Endothelial cell of umbilical vein (primary cell): Measurements from ENCODE around the gene ARHGAP10. TPM values are rescaled to one million over a fixed set of nuclear protein-coding genes. Genes with fewer than 3 reads are reported as not detected.

Experiments used
- BruUV-seq: library from RNA; stranded (reverse); fragments of 400-500 nt; replicated peaks from 2 replicates; lab custom pipeline; 2021; lab: Mats Ljungman, UMichigan
- CTCF ChIA-PET: fragments of 300-600, 350-600 bp; sonication (Branson Sonifier 250); formaldehyde crosslinking; loops from one replicate; lab custom pipeline; 2021; ENCODE audit warnings: antibody characterized with exemption, inconsistent platforms; lab: Charles Lee
- POLR2A ChIA-PET: fragments of 300-600, 350-600 bp; sonication (Branson Sonifier 250); formaldehyde crosslinking; loops from one replicate; lab custom pipeline; 2021; ENCODE audit warnings: antibody characterized with exemption, inconsistent platforms; lab: Charles Lee
- DNase-seq: peaks from one replicate; pipeline ENCODE4 v3.0.0-alpha.2; 2011; ENCODE audit warnings: low read depth, low spot score
- FAIRE-seq: peaks from 2 replicates; lab custom pipeline; 2011; peaks lifted over from hg19 to GRCh38; lab: Jason Lieb, UNC
- H2AFZ ChIP-seq: 2 replicates; pipeline ENCODE4 v1.6.0; 2012; ENCODE audit warnings: low read depth, low read length, control low read depth, inconsistent platforms
- H3K27ac ChIP-seq: 2 replicates; pipeline ENCODE4 v1.5.1; 2011; ENCODE audit warnings: low read depth, mild to moderate bottlenecking, control low read depth, low read length, moderate library complexity; ENCODE audit not compliant: insufficient read depth
- H3K27me3 ChIP-seq, 2 experiments: 2 replicates each; pipeline versions ENCODE4 v1.6.0 to v1.6.1; 2011; ENCODE audit warnings: low read length in 2 of 2, mixed read lengths in 1 of 2; ENCODE audit not compliant: control insufficient read depth in 2 of 2, insufficient read depth in 2 of 2
- H3K36me3 ChIP-seq, 2 experiments: 2 replicates in 1 of 2; 3 replicates in 1 of 2; pipeline ENCODE4 v1.5.1; 2011; ENCODE audit warnings: low read length in 2 of 2, mild to moderate bottlenecking in 1 of 2, moderate library complexity in 1 of 2; ENCODE audit not compliant: control insufficient read depth in 2 of 2, insufficient read depth in 2 of 2; ENCODE audit errors: extremely low read depth in 1 of 2
- H3K4me1 ChIP-seq: 3 replicates; pipeline ENCODE4 v1.5.1; 2011; ENCODE audit warnings: mild to moderate bottlenecking, low read length; ENCODE audit not compliant: control insufficient read depth, insufficient read depth; ENCODE audit errors: extremely low read depth
- H3K4me2 ChIP-seq: 2 replicates; pipeline ENCODE4 v1.6.1; 2011; ENCODE audit warnings: low read length, control low read depth, mixed read lengths; ENCODE audit not compliant: insufficient read depth
- H3K4me3 ChIP-seq, 3 experiments: fragments of 200-600 bp in 1 of 3; sonication (generic), shearing (Covaris generic) in 1 of 3; replicated peaks in 1 of 3; 2 replicates each; pipeline ENCODE4 v1.5.1; 2011 to 2016; ENCODE audit warnings: control low read depth in 3 of 3, low read length in 3 of 3, mild to moderate bottlenecking in 2 of 3, inconsistent platforms in 1 of 3, low read depth in 1 of 3, moderate library complexity in 1 of 3; ENCODE audit not compliant: insufficient read depth in 1 of 3
- H3K79me2 ChIP-seq: 2 replicates; pipeline ENCODE4 v1.6.0; 2012; ENCODE audit warnings: low read length, inconsistent platforms; ENCODE audit not compliant: control insufficient read depth, insufficient read depth
- H3K9ac ChIP-seq: replicated peaks from 2 replicates; pipeline ENCODE3; 2011; ENCODE audit warnings: low read length, control low read depth; ENCODE audit not compliant: insufficient read depth; ENCODE audit errors: extremely low read depth
- H3K9me1 ChIP-seq: replicated peaks from 3 replicates; pipeline ENCODE4 v1.6.0; 2011; ENCODE audit warnings: mild to moderate bottlenecking, low read length; ENCODE audit not compliant: control insufficient read depth, insufficient read depth; ENCODE audit errors: extremely low read depth
- H3K9me3 ChIP-seq: replicated peaks from 2 replicates; pipeline ENCODE4 v1.5.1; 2012; ENCODE audit warnings: low read length, inconsistent platforms; ENCODE audit not compliant: control insufficient read depth, insufficient read depth
- H4K20me1 ChIP-seq: replicated peaks from 2 replicates; pipeline ENCODE3; 2011; ENCODE audit warnings: mild to moderate bottlenecking, low read length; ENCODE audit not compliant: control insufficient read depth, insufficient read depth; ENCODE audit errors: extremely low read depth
- EZH2 ChIP-seq: IDR thresholded peaks from 2 replicates; pipeline ENCODE4 v1.6.1; 2012; ENCODE audit warnings: borderline replicate concordance, low read depth, mild to moderate bottlenecking, moderate library complexity, low read length, inconsistent platforms; ENCODE audit not compliant: severe bottlenecking
- GATA2 ChIP-seq: IDR thresholded peaks from 2 replicates; pipeline ENCODE4 v1.7.0; 2011; ENCODE audit warnings: low read depth, mild to moderate bottlenecking, moderate library complexity, mixed read lengths, low read length; ENCODE audit not compliant: insufficient read length, insufficient read depth
- JUN ChIP-seq: IDR thresholded peaks from 2 replicates; pipeline ENCODE4 v1.6.1; 2011; ENCODE audit warnings: borderline replicate concordance, low read depth; ENCODE audit not compliant: insufficient read length, insufficient read depth
- MYC ChIP-seq: IDR thresholded peaks from one replicate; pipeline ENCODE4 v1.6.1; 2011; ENCODE audit warnings: mild to moderate bottlenecking, low read depth, low read length
- dilution Hi-C: fragments of 300-500 bp; cut with MboI; formaldehyde crosslinking; loops from one replicate; pipeline ENCODE4 v1.15.0; 2019; ENCODE audit warnings: low sequenced_read_pairs; ENCODE audit not compliant: extremely low pct_ligation_motif_present
- intact Hi-C: fragments of 100-400 bp; cut with micrococcal nuclease; formaldehyde crosslinking; loops from one replicate; pipeline ENCODE4 v1.10.0; 2022
- polyA plus RNA-seq, 4 experiments: library from polyadenylated mRNA; depleted of rRNA in 3 of 4; stranded (reverse) in 3 of 4; unstranded in 1 of 4; fragments of >200 nt; gene quantifications; 2 replicates each; pipeline versions ENCODE4 v1.2.1 to v1.2.3, GENCODE V29; 2011 to 2012; ENCODE audit warnings: missing spikeins in 1 of 4
- total RNA-seq: library from RNA; stranded (reverse); gene quantifications from 2 replicates; pipeline ENCODE4 v1.2.3, GENCODE V29; 2021

The ARHGAP10 gene
- total and polyA plus RNA-seq, 2 donors (not counting 3 experiments of a cell fraction or from before 2014, with no cell fraction given), result 20.4 to 36.7 TPM

DNA sequence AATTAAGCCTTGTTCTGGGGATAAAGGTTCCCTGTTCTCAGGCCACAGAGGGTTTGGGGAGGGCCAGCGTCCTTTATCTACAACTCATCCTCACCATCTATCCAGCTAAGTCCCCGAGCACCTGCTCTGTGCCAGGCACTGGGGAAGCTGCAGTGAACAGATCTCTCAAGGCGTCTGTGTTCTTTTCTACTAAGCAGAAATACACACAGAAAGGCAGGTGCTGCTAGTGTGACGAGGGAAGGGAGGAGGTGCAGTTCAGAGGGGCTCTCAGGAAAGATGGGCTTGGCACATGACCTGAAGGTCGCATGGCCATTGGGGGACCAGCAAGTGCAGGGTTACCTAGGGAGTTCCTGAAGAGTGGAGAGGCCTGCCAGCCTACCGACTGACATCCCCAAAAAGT lies 358.1 kb downstream of the ARHGAP10 start:
- TF ChIP-seq MYC, result no peak
- TF ChIP-seq EZH2, result no peak
- no peak for TF ChIP-seq GATA2
- no peak for TF ChIP-seq JUN
- Histone ChIP-seq H3K9ac (no peak overlapping the region), H3K9me1 (no peaks in the 10 kb centered on the region), H3K36me3 (no peaks in the 10 kb centered on the region), H3K4me2 (no peak overlapping the region), H3K79me2 (no peaks in the 10 kb centered on the region), H3K4me3 (no peak overlapping the region), H2AFZ (no peak overlapping the region), H3K9me3 (no peaks in the 10 kb centered on the region), H3K4me1 (no peaks in the 10 kb centered on the region), H3K27me3 (no peaks in the 10 kb centered on the region), H4K20me1 (no peaks in the 10 kb centered on the region), H3K27ac (no peak overlapping the region)
- POLR2A ChIA-PET, result no interaction called here
- dilution Hi-C loops (no loop called here), intact Hi-C loops (no loop called here)
- CTCF ChIA-PET, result no interaction called here
- BruUV-seq, result no TSS peak
- no peak for DNase-seq
- no peak for FAIRE-seq

DNA sequence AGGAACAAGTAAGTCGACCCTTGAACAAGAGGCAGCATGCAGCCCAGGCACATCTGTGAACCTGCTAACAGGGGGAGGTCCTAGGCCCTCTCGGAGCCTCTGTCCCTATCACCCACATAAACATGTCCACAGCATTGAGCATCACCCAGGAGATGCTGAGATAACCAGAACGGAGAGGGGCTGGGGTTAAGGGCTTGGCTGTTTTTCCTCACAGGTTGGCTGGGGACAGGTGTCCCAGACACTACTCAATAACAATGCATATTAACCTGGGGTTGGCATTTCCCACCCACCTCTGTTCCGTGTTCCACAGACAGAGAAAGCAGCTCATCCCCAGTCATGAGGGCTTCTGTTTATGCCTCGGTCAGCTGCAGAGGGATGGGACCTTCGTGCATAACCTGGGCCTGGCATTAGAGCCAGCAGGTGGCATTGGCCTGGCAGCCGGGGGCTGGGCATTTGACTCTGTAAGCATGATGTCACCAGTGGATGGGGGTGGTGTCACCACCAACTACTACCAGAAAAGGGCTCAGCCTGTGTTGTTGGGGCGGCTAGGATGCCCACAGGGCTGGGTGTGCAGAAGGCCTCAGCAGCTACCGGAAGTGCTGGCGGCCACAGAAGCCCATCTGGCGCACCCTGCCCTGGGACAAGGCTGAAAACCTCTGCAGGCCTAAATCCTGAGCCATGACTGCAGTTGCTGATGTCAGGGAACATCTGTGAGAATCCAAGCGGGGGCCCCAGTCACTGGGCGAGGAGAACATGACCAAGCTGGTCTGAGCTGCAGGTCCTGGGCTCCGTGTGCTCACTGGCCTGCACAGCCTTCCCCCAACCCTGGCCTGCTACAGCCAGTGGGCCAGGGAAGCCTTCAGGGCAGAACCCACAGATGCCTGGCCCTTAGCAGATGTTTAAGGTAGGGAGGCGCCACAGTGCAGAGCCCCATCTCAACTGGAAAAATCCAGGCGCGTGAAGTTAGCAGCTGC lies 358.9 kb downstream of the ARHGAP10 start:
- Histone ChIP-seq H3K4me2 (no peak overlapping the region), H3K4me1 (no peaks in the 10 kb centered on the region), H3K9me3 (no peaks in the 10 kb centered on the region), H3K4me3 (no peak overlapping the region), H3K27me3 (no peaks in the 10 kb centered on the region), H3K36me3 (no peaks in the 10 kb centered on the region), H4K20me1 (no peaks in the 10 kb centered on the region), H3K9ac (no peak overlapping the region), H3K9me1 (no peaks in the 10 kb centered on the region), H2AFZ (no peak overlapping the region), H3K79me2 (no peaks in the 10 kb centered on the region), H3K27ac (no peak overlapping the region)
- intact Hi-C loops, result no loop called here
- POLR2A ChIA-PET, result no interaction called here
- CTCF ChIA-PET, result interaction anchor here (1.0 kb wide), 1 partner anchor 107 kb away, joined by 4 read pairs; no protein-coding TSS in a partner anchor
- FAIRE-seq (no peak), DNase-seq (no peak)
- no peak for TF ChIP-seq MYC
- dilution Hi-C loops, result no loop called here
- no TSS peak for BruUV-seq
